HG02938 (cell line): ENCODE data around the gene CDHR5.

ENCODE experiments used
- ATAC-seq: cut with Tn5 transposase; IDR thresholded peaks from one replicate; pipeline ENCODE4 v1.9.1; 2021; ENCODE audit warnings: mild to moderate bottlenecking, moderate library complexity; ENCODE audit not compliant: unreplicated experiment

CDHR5 gene

DNA sequence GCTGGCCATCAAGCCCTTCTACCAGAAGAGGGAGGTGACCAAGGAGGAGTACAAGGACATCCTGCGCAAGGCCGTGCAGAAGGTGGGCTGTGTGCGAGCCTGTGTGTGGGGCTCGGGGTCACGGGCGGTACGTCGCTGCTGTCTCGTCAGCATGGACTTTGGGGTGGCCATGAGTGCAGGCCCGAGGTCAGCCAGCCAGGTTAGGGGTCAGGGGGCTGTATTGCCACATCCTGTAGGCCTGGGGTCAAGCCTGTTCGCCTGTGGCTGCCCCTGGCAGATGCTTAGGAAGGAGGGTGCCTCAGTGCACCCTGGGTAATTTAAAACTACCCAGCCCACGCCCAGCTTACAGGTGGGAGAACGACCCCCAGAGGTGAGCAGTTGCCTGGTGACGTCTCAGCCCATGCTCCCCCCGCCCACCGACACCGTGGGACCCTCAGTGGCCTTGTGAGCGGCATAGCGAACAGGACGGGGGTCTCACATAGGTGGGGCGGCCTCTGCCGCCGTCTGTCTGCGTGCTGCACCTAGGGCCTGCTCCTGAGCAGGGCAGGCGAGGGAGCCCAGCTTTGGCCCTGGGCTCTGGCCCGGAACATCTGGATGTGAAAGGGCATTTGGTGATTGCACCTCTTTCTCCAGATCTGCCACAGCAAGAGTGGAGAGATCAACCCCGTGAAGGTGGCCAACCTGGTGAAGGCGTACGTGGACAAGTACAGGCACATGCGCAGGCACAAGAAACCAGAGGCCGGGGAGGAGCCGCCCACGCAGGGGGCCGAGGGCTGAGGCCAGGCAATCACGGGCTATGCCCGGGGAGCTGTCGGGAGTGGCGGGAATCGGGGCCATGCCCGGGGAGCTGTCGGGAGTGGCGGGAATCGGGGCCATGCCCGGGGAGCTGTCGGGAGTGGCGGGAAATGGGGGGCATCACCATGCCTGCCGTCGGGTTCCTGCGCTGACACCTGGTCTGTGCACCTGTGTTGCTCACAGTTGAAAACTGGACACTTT lies 13.5 kb downstream of the CDHR5 start:
- ATAC-seq = no peak

DNA sequence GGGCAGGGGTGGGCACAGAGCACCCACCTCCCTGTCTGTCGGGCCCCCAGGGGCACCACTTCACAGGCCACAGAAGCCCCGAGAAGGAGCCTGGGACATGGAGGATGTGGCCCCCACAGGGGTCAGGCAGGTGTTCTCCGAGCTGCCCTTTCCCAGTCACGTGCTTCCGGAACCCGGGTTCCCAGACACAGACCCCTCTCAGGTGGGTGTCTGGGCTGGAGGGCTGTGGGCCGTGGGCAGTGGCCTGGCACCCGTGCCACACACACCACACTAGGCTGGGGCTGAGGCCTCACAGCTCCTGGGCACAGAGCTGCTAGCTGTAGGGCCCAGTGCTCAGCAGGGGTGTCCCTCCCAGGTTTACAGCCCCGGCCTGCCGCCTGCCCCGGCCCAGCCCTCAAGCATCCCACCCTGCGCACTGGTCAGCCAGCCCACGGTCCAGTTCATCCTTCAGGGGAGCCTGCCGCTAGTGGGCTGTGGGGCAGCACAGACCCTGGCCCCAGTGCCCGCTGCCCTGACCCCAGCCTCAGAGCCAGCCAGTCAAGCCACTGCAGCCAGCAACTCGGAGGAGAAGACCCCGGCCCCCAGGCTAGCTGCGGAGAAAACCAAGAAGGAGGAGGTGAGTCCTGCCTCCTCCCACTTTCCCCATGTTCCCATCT lies 14.5 kb downstream of the CDHR5 start:
- ATAC-seq = no peak

- ATAC-seq = no peak
Observed at GRCh38 chr11:609341-609811, 15.4 kb downstream of the CDHR5 start.

DNA sequence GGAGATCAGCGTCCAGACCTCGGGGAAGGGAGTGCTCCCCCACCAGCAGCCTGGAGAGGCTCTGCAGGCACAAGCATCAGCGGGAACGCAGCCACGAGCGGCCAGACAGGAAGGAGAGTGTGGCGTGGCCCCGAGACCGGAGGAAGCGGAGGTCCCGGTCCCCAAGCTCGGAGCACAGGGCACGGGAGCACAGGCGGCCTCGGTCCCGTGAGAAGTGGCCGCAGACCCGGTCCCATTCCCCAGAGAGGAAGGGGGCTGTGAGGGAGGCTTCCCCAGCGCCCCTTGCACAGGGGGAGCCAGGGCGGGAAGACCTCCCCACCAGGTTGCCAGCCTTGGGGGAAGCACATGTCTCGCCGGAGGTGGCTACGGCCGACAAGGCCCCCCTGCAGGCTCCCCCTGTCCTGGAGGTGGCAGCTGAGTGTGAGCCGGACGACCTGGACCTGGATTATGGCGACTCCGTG lies 15.9 kb downstream of the CDHR5 start:
- ATAC-seq = no peak

DNA sequence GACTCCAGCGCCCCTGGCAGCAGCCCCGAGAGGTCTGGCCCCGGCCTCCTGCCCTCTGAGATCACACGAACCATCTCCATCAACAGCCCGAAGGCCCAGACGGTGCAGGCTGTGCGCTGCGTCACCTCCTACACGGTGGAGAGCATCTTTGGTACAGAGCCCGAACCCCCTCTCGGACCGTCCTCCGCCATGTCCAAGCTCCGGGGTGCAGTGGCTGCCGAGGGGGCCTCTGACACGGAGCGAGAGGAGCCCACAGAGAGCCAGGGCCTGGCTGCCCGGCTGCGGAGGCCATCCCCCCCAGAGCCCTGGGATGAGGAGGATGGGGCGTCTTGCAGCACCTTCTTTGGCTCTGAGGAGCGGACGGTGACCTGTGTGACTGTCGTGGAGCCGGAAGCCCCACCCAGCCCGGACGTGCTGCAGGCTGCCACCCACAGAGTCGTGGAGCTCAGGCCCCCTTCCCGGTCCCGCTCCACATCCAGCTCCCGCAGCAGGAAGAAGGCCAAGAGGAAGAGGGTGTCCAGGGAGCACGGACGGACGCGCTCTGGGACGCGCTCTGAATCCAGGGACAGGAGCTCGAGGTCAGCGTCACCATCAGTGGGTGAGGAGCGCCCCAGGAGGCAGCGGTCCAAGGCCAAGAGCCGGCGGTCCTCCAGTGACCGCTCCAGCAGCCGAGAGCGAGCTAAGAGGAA lies 16.6 kb downstream of the CDHR5 start:
- no peak for ATAC-seq

DNA sequence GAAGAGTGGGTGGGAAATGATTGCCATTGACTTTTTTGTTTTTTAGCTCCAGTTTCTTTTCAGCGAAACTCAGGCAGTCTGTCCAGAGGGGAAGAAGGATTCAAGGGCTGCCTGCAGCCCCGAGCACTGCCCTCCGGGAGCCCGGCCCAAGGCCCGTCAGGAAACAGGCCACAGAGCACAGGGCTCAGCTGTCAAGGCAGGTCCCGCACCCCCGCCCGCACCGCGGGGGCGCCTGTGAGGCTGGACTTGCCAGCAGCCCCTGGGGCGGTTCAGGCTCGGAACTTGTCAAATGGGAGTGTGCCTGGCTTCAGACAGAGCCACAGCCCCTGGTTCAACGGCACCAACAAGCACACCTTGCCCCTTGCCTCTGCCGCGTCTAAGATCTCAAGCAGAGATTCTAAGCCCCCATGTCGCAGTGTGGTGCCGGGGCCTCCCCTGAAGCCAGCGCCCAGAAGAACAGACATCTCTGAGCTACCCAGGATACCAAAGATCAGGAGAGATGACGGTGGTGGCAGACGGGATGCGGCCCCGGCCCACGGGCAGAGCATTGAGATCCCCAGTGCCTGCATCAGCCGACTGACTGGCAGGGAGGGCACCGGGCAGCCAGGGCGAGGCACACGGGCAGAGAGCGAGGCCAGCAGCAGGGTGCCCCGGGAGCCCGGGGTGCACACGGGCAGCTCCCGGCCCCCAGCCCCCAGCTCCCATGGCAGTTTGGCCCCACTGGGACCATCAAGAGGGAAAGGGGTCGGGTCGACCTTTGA lies 17.6 kb downstream of the CDHR5 start:
- ATAC-seq = no peak

DNA sequence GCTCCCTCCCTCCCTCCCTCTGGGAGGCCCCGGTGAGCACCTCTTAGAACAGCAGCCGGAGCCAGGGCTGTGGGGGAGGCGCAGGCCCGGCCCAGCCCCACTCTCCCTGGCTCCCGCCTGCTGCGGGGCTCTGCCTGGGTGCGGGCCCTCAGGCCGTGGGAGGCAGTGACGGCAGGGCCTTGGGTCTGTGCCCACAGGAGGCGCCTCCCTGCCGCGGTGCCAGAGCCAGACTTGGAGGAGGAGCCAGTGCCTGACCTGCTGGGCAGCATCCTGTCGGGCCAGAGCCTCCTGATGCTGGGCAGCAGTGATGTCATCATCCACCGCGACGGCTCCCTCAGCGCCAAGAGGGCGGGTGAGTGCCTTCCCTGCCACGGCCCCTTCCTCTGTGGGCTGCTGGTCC lies 18.5 kb downstream of the CDHR5 start:
- no peak for ATAC-seq

DNA sequence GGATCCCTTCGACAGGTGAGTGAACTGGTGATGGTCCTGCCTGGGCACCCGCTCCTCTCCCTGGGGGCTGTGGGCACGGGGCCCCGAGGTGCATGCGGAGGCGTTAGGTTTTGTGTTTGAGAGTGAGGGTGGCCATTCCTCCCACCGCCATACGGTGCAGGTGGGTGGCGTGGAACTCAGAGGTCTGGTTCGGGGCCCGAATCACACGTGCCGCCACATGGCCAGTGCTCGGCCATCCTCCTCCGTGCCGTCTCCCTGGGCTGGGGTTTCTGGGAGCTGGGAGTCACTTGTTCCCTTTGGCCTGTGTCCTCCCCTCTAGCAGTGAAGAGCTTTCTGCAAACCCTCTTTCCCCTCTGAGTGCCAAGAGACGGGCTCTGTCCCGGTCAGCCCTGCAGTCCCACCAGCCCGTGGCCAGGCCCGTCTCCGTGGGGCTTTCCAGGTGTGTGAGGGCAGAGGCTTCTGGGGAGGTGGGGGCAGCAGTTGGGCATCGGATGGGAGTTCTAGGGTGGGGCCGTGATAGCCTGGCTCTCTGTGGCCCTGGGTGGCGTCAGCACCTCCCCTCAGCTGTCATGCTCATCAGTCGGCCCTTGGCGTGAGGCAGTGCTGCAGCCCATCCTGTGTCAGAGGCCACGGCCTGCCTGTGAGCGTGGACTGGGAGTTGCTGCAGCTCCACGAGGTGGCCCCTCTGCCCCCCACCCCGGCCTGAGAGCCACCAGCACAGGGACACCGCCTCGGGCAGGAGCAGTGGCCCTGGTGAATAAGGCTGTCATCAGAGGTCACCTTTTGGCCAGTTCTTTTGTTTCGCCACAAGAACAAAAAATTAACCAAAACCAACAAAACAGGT lies 19.2 kb downstream of the CDHR5 start:
- ATAC-seq = no peak

GRCh38 chr11:603154-603553 lies 21.6 kb downstream of the CDHR5 start:
- ATAC-seq = no peak

DNA sequence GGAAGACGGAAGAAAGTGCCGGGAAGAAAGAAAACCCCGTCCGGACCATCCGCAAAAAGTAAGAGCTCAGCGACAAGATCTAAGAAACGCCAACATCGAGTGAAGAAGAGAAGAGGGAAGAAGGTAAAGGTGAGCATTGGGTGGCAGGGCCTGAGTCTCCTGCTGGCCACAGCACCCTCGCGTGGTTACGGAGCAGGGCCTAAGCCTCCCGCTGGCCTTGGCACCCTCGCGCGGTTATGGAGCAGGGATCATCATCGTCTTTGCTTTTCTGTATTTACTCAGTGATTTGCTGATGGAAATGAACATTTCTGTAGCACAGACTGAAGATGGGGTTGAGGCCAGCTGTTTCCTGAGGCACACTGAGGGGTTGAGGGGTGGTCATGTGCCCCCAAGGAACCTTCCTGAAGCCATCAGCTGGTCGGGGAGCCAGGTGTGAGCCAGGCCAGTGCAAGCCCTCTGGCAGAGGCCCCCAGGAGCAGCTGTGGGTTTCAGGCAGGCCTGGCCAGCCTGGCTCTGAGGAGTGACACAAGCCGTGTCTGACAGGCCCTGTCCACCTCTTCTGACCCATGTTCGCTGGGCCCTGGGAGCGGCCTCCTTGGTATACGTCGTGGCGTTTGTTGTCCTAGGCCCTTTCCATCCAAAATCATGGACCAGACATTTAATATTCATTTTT lies 23.0 kb downstream of the CDHR5 start:
- no peak for ATAC-seq

GRCh38 chr11:598005-598680 lies 26.6 kb downstream of the CDHR5 start:
- no peak for ATAC-seq

- ATAC-seq = no peak
Observed at GRCh38 chr11:597166-597725, 27.5 kb downstream of the CDHR5 start.

GRCh38 chr11:596374-596773 lies 28.4 kb downstream of the CDHR5 start:
- ATAC-seq = no peak

- ATAC-seq = no peak
Observed at GRCh38 chr11:595400-595799, 29.4 kb downstream of the CDHR5 start.

DNA sequence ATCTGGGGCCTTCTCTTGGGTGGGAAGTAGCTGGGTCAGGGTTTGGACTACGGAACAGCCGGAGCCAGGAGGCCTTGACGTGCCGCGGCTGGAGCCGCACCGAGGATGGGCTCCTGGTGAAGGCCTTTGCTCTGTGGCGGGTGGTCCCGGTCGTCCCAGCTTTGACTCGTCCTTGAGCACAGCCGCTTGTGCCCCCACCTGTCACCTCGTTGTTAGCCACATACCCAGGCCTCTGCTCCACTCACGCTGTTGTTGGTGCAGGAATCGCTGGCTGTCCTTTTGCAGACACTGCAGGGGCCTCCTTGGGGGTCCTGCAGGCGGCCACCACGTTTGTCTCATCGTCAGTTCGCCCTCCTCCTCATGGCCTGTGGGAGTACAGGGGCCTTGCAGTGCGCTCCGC lies 31.4 kb downstream of the CDHR5 start:
- ATAC-seq = no peak

GRCh38 chr11:592918-593317 lies 31.8 kb downstream of the CDHR5 start:
- ATAC-seq = no peak

GRCh38 chr11:592501-592900 lies 32.3 kb downstream of the CDHR5 start:
- no peak for ATAC-seq

GRCh38 chr11:590997-591396 lies 33.8 kb downstream of the CDHR5 start:
- no peak for ATAC-seq
